ENCODE data around the gene SLC22A13.

The SLC22A13 gene

DNA sequence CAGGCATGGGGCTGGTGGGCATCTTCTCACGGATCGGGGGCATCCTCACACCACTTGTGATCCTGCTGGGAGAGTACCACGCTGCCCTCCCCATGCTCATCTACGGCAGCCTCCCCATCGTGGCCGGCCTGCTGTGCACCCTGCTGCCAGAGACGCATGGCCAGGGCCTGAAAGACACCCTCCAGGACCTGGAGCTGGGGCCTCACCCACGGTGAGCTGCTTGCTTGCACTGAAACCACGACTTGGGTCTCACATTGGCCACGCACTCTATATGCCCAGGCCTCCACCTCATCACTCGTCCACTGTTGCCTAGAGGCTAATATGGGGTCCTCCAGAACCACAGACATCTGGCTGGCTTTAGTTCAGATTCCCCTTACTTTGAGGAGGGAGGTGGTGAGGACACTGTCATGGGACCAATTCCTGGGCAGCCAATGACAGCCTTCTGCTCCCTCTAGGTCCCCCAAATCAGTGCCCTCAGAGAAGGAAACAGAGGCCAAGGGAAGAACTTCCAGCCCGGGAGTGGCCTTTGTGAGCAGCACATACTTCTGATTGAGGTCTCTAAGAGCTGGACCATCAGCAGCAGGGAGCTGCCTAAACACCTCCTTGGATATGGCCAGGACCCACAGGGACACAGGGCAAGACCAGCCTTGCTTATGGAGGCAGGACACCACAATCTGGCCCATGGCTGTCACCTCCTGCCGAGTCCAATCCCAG is 11.5 kb downstream of the SLC22A13 start:
- Histone ChIP-seq H2AFZ (ENCODE audit: low read depth, low read length) (no peak overlapping the region), H3K9ac (ENCODE audit: low read length) (no peak overlapping the region), H3K36me3 (replicated peaks; ENCODE audit: low read depth, low read length) (no peaks in the 10 kb centered on the region), H3K79me2 (ENCODE audit: low read length) (no peaks in the 10 kb centered on the region), H4K20me1 (ENCODE audit: insufficient read depth, low read length) (no peaks in the 10 kb centered on the region), H3K27me3 (ENCODE audit: low read depth, low read length) (no peaks in the 10 kb centered on the region), H3K9me3 (ENCODE audit: insufficient read depth, low read length) (no peaks in the 10 kb centered on the region), H3K27ac (ENCODE audit: low read length) (no peak overlapping the region), H3K4me3 (ENCODE audit: low read length) (no peak overlapping the region), H3K4me1 (ENCODE audit: low read length) (peaks cover 13% of the 10 kb centered on the region), H3K4me2 (ENCODE audit: low read length) (no peak overlapping the region)
- TF ChIP-seq, protein P1, sequence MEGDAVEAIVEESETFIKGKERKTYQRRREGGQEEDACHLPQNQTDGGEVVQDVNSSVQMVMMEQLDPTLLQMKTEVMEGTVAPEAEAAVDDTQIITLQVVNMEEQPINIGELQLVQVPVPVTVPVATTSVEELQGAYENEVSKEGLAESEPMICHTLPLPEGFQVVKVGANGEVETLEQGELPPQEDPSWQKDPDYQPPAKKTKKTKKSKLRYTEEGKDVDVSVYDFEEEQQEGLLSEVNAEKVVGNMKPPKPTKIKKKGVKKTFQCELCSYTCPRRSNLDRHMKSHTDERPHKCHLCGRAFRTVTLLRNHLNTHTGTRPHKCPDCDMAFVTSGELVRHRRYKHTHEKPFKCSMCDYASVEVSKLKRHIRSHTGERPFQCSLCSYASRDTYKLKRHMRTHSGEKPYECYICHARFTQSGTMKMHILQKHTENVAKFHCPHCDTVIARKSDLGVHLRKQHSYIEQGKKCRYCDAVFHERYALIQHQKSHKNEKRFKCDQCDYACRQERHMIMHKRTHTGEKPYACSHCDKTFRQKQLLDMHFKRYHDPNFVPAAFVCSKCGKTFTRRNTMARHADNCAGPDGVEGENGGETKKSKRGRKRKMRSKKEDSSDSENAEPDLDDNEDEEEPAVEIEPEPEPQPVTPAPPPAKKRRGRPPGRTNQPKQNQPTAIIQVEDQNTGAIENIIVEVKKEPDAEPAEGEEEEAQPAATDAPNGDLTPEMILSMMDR (IDR thresholded peaks at IDR 0.05; ENCODE audit: low read depth, low read length): no peak
- TF ChIP-seq EZH2phosphoT487 (IDR thresholded peaks at IDR 0.05; ENCODE audit: low read depth): no peak

DNA sequence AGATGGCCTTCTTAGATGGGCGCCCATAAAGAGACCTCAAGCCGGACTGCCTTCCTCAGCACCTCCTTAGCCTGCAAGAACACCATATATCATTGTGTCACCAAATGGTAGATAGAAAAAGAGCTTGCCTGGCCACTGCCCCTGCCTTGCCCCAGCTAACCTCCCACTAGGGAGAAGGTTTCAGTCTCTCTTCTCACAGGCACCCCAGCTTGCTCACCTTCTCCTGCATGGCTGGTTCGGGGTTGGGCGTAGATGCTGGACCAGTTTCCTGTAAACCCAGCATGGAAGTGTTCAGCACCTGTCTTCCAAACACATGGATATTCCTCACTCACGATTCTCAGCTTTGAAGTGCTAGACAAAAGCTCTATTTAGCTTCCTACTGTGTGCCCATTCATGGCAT is 13.2 kb downstream of the SLC22A13 start:
- Histone ChIP-seq H4K20me1 (ENCODE audit: insufficient read depth, low read length) (no peaks in the 10 kb centered on the region), H3K9me3 (ENCODE audit: insufficient read depth, low read length) (no peaks in the 10 kb centered on the region), H3K4me1 (ENCODE audit: low read length) (peaks cover 13% of the 10 kb centered on the region), H3K4me2 (ENCODE audit: low read length) (no peak overlapping the region), H3K79me2 (ENCODE audit: low read length) (no peaks in the 10 kb centered on the region), H3K36me3 (replicated peaks; ENCODE audit: low read depth, low read length) (no peaks in the 10 kb centered on the region), H3K27ac (ENCODE audit: low read length) (no peak overlapping the region), H3K27me3 (ENCODE audit: low read depth, low read length) (no peaks in the 10 kb centered on the region), H3K9ac (ENCODE audit: low read length) (no peak overlapping the region), H3K4me3 (ENCODE audit: low read length) (no peak overlapping the region), H2AFZ (ENCODE audit: low read depth, low read length) (no peak overlapping the region)
- TF ChIP-seq, protein P1 (IDR thresholded peaks at IDR 0.05; ENCODE audit: low read depth, low read length): no peak
- no peak for TF ChIP-seq EZH2phosphoT487 (IDR thresholded peaks at IDR 0.05; ENCODE audit: low read depth)

DNA sequence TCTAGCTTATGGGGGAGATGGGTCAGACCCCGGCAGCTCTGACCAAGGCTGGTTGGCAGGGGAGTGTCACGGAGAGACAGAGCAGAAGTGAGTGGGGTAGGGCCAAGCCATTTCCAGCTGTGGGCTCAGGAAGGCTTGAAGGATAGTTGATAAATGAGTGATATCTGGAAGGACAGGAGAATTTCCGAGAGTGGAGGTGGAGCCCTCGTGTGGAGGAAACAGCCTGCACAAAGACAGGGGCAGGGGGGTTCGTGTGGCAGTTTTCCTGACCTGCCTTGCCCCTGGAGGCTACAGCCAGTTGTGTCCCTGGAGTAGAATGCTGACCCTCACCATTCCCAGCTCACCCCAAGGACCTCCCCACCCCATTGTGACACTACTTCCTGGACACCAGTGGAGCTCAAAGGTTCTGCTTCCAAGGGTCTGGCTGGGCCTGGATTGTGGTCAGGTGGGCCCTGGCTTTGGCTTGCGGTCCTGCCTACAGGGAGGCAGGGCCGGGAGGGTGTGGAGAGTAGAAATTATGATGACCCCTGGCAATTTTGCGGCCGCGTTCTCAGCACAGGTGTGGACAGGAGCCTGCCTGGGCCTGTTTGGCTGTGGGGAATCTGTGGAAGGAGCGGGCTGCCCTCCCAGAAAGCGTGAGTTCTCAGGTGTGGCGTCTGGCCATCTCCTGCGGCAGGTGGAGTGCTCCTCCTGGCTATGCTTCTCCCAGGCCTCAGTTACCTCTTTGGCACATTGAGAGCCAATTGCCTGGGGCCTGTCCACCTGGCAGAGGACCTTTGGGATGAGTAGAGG is 16.5 kb downstream of the SLC22A13 start, which contains the start of gene SLC22A14:
Gene SLC22A14 (plus strand): TSS at position 400 of the 792 bp plus-strand sequence. CDS start 23,733 bp downstream, outside the sequence.
- Histone ChIP-seq H2AFZ (ENCODE audit: low read depth, low read length) (no peak within 1 kb of the TSS), H3K27ac (ENCODE audit: low read length) (no peak within 1 kb of the TSS), H3K9ac (ENCODE audit: low read length) (no peak within 1 kb of the TSS), H3K9me3 (ENCODE audit: insufficient read depth, low read length) (no peaks in the 10 kb centered on the region), H4K20me1 (ENCODE audit: insufficient read depth, low read length) (no peaks in the 10 kb centered on the region), H3K79me2 (ENCODE audit: low read length) (no peaks in the 10 kb centered on the region), H3K4me3 (ENCODE audit: low read length) (no peak within 1 kb of the TSS), H3K4me2 (ENCODE audit: low read length) (peak within 1 kb of the TSS; percentile 13), H3K4me1 (ENCODE audit: low read length) (peaks cover 13% of the 10 kb centered on the region), H3K27me3 (ENCODE audit: low read depth, low read length) (no peaks in the 10 kb centered on the region), H3K36me3 (replicated peaks; ENCODE audit: low read depth, low read length) (no peaks in the 10 kb centered on the region)
- TF ChIP-seq EZH2phosphoT487 (IDR thresholded peaks at IDR 0.05; ENCODE audit: low read depth): no peak
- TF ChIP-seq, protein P1 (IDR thresholded peaks at IDR 0.05; ENCODE audit: low read depth, low read length): peak; percentile 82

All from OCI-LY3 (cell line).